ENCODE data around the gene RCN2.

GRCh38 chr15:76972389-76973361 lies 41.1 kb downstream of the RCN2 start:
- TF ChIP-seq POLR2A (IDR thresholded peaks at IDR 0.05; ENCODE audit: low read depth, low read length) (no peak), POLR2AphosphoS5 (IDR thresholded peaks at IDR 0.05; ENCODE audit: low read depth, low read length) (no peak), TAF1 (IDR thresholded peaks at IDR 0.05; ENCODE audit: borderline replicate concordance, low read depth, low read length) (no peak)

Data from GM12892 (cell line).